Body of pancreas (tissue), 4 donors: ENCODE results near the gene NMT1. TPM values are rescaled to one million over a fixed set of nuclear protein-coding genes. Genes with fewer than 3 reads are reported as not detected.

ENCODE experiments used
- ATAC-seq: fragments of 150-250 bp; one replicate; pipeline ENCODE4 v1.9.1; 2016
- DNase-seq, 4 donors: peaks; one replicate each; pipeline ENCODE4 v3.0.0-alpha.2; 2019
- H3K27ac ChIP-seq, 4 donors: fragments of 200-600 bp; sonication (generic); 1 replicate in 3 of 4; 2 replicates in 1 of 4; pipeline versions ENCODE4 v1.5.1 to v1.6.1; 2016 to 2019; ENCODE audit warnings: mild to moderate bottlenecking in 1 of 4, mixed read lengths in 1 of 4, moderate library complexity in 1 of 4
- H3K27me3 ChIP-seq, 2 donors: fragments of 200-600 bp; sonication (generic); one replicate each; pipeline ENCODE4 v1.6.0; 2016; ENCODE audit warnings: mild to moderate bottlenecking in 1 of 2
- H3K36me3 ChIP-seq, 2 donors: fragments of 200-600 bp; sonication (generic); replicated peaks in 1 of 2; 2 replicates each; pipeline ENCODE4 v1.5.1; 2016; ENCODE audit warnings: low read depth in 2 of 2; ENCODE audit not compliant: insufficient read depth in 1 of 2
- H3K4me1 ChIP-seq: fragments of 200-600 bp; sonication (generic); one replicate; pipeline ENCODE4 v1.6.0; 2016
- H3K4me3 ChIP-seq, 2 donors: fragments of 200-600 bp; sonication (generic); 1 replicate in 1 of 2; 2 replicates in 1 of 2; pipeline ENCODE4 v1.5.1; 2016 to 2019
- H3K9me3 ChIP-seq, 3 donors: fragments of 200-600 bp; sonication (generic); 1 replicate in 2 of 3; 2 replicates in 1 of 3; pipeline ENCODE4 v1.5.1; 2016
- CTCF ChIP-seq, 7 experiments: fragments of 450-650 bp in 4 of 7; fragments of 200-600 bp in 3 of 7; sonication (generic) in 3 of 7; IDR thresholded peaks; one replicate each; pipeline ENCODE4 v1.5.1; 2016 to 2019; ENCODE audit warnings: antibody characterized with exemption in 7 of 7
- POLR2A ChIP-seq, 3 donors: fragments of 450-650 bp; IDR thresholded peaks; one replicate each; pipeline ENCODE4 v1.6.1; 2016; ENCODE audit warnings: antibody characterized with exemption in 3 of 3, mild to moderate bottlenecking in 2 of 3
- WGBS, 2 donors: methylation state at CpG; one replicate each; pipeline ENCODE4 v1.1.5; 2017; 5-methylcytosine and 5-hydroxymethylcytosine counted together
- intact Hi-C: fragments of 100-400 bp; cut with DNase I; formaldehyde crosslinking; loops from one replicate; pipeline ENCODE4 v1.15.1; 2023
- total RNA-seq, 2 donors: library from RNA; depleted of rRNA; stranded (reverse); fragments of >200 nt; gene quantifications; one replicate each; pipeline ENCODE4 v1.1.0, GENCODE V29; 2016

NMT1 gene
- total RNA-seq, 2 donors from 2014 or later: 26.5 to 33.9 TPM

- Histone ChIP-seq H3K4me3 (no peak overlapping the region), H3K4me1 (no peaks in the 10 kb centered on the region), H3K9me3 (no peaks in the 10 kb centered on the region), H3K36me3 (no peaks in the 10 kb centered on the region), H3K27ac (no peak overlapping the region), H3K27me3 (no peaks in the 10 kb centered on the region)
- WGBS, 2 donors: 85 to 92% methylated on average over 10 to 20 of the region's 20 CpGs
- intact Hi-C loops: no loop called here
- no peak for DNase-seq
- TF ChIP-seq CTCF (IDR thresholded peaks at IDR 0.05): no peak
- no peak for TF ChIP-seq POLR2A (IDR thresholded peaks at IDR 0.05)
- no peak for ATAC-seq
Measured at GRCh38 chr17:45117848-45118646, 56.9 kb downstream of the NMT1 start.

- TF ChIP-seq POLR2A (IDR thresholded peaks at IDR 0.05) (no peak), CTCF (IDR thresholded peaks at IDR 0.05) (no peak)
- no peak for DNase-seq
- intact Hi-C loops: no loop called here
- H3K4me3 ChIP-seq: no peak overlapping the region
- no peaks in the 10 kb centered on the region for H3K27me3 ChIP-seq
- H3K9me3 ChIP-seq: no peaks in the 10 kb centered on the region
- no peaks in the 10 kb centered on the region for H3K36me3 ChIP-seq
- H3K4me1 ChIP-seq: no peaks in the 10 kb centered on the region
- ATAC-seq: no peak
- 87% methylated on average over 23 of the region's 23 CpGs; no CpG with 5 or more reads in 1 of the 2 donors for WGBS, 2 donors
- no peak overlapping the region for H3K27ac ChIP-seq
Measured at GRCh38 chr17:45118691-45119090, 57.6 kb downstream of the NMT1 start.

- ATAC-seq: no peak
- no peaks in the 10 kb centered on the region for H3K36me3 ChIP-seq
- intact Hi-C loops: no loop called here
Measured at GRCh38 chr17:45119964-45120363, 58.8 kb downstream of the NMT1 start.

GRCh38 chr17:45120558-45120957, 59.4 kb downstream of the NMT1 start:
- Histone ChIP-seq H3K9me3 (no peaks in the 10 kb centered on the region), H3K4me1 (no peaks in the 10 kb centered on the region), H3K4me3 (no peak overlapping the region), H3K27ac (no peak overlapping the region), H3K36me3 (no peaks in the 10 kb centered on the region), H3K27me3 (no peaks in the 10 kb centered on the region)
- intact Hi-C loops: no loop called here
- DNase-seq: no peak
- 90 to 93% methylated on average over 9 to 11 of the region's 22 CpGs for WGBS, 2 donors
- TF ChIP-seq CTCF (IDR thresholded peaks at IDR 0.05) (no peak), POLR2A (IDR thresholded peaks at IDR 0.05) (no peak)
- ATAC-seq: no peak

More at GRCh38 chr17:45119964-45120363, 58.8 kb downstream of the NMT1 start:
- H3K27ac ChIP-seq: no peak overlapping the region
- H3K27me3 ChIP-seq: no peaks in the 10 kb centered on the region
- no peak for DNase-seq
- H3K4me1 ChIP-seq: no peaks in the 10 kb centered on the region
- 83 to 86% methylated on average over 5 to 8 of the region's 8 CpGs for WGBS, 2 donors
- H3K9me3 ChIP-seq: no peaks in the 10 kb centered on the region
- H3K4me3 ChIP-seq: no peak overlapping the region
- TF ChIP-seq CTCF (IDR thresholded peaks at IDR 0.05) (no peak), POLR2A (IDR thresholded peaks at IDR 0.05) (no peak)

GRCh38 chr17:45121055-45121454, 59.9 kb downstream of the NMT1 start:
- Histone ChIP-seq H3K27ac (no peak overlapping the region), H3K4me1 (no peaks in the 10 kb centered on the region), H3K36me3 (no peaks in the 10 kb centered on the region), H3K4me3 (no peak overlapping the region), H3K9me3 (no peaks in the 10 kb centered on the region), H3K27me3 (no peaks in the 10 kb centered on the region)
- ATAC-seq: no peak
- DNase-seq: no peak
- no peak for TF ChIP-seq POLR2A (IDR thresholded peaks at IDR 0.05)
- TF ChIP-seq CTCF (IDR thresholded peaks at IDR 0.05): no peak
- 81 to 93% methylated on average over 11 to 45 of the region's 45 CpGs for WGBS, 2 donors
- intact Hi-C loops: no loop called here
